ENCODE measurements around the gene TLR7.

GRCh38 chrX:12901486-12901885 is 34.6 kb downstream of the TLR7 start:
- TF ChIP-seq, protein P1, sequence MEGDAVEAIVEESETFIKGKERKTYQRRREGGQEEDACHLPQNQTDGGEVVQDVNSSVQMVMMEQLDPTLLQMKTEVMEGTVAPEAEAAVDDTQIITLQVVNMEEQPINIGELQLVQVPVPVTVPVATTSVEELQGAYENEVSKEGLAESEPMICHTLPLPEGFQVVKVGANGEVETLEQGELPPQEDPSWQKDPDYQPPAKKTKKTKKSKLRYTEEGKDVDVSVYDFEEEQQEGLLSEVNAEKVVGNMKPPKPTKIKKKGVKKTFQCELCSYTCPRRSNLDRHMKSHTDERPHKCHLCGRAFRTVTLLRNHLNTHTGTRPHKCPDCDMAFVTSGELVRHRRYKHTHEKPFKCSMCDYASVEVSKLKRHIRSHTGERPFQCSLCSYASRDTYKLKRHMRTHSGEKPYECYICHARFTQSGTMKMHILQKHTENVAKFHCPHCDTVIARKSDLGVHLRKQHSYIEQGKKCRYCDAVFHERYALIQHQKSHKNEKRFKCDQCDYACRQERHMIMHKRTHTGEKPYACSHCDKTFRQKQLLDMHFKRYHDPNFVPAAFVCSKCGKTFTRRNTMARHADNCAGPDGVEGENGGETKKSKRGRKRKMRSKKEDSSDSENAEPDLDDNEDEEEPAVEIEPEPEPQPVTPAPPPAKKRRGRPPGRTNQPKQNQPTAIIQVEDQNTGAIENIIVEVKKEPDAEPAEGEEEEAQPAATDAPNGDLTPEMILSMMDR (IDR thresholded peaks at IDR 0.05 in 8 of 11, conservative IDR thresholded peaks at IDR 0.05 in 3 of 11), result peak; percentile 25 to 77 (median 63)
- no peak for TF ChIP-seq POLR2A (IDR thresholded peaks at IDR 0.05)
- no peak for TF ChIP-seq POLR2AphosphoS5 (IDR thresholded peaks at IDR 0.05)
